Loucy (cell line): ENCODE data around the gene KCNC4.

ENCODE experiments used
- H2AFZ ChIP-seq: fragments of 200-600 bp; sonication (generic); 2 replicates; pipeline ENCODE4 v1.6.0; 2016; ENCODE audit warnings: antibody characterized with exemption, mild to moderate bottlenecking, low read length, moderate library complexity
- H3F3A ChIP-seq: fragments of 200-600 bp; 2 replicates; pipeline ENCODE4 v1.6.0; 2016; ENCODE audit warnings: antibody characterized with exemption, low read depth, mild to moderate bottlenecking
- H3K27me3 ChIP-seq: fragments of 200-600 bp; sonication (generic); 2 replicates; pipeline ENCODE4 v1.6.1; 2014; ENCODE audit warnings: low read length, mild to moderate bottlenecking; ENCODE audit not compliant: insufficient read depth, poor library complexity, severe bottlenecking
- H3K36me3 ChIP-seq: fragments of 200-600 bp; sonication (generic); 2 replicates; pipeline ENCODE4 v1.6.1; 2016; ENCODE audit warnings: low read length; ENCODE audit not compliant: insufficient read depth
- H3K4me1 ChIP-seq: fragments of 200-600 bp; sonication (generic); 2 replicates; pipeline ENCODE4 v1.5.1; 2014; ENCODE audit warnings: low read length, mild to moderate bottlenecking; ENCODE audit not compliant: insufficient read depth, poor library complexity, severe bottlenecking
- H3K4me2 ChIP-seq: fragments of 200-600 bp; sonication (generic); 2 replicates; pipeline ENCODE4 v1.6.0; 2014; ENCODE audit warnings: antibody characterized with exemption, low read length, low read depth, mild to moderate bottlenecking; ENCODE audit not compliant: poor library complexity, severe bottlenecking
- H3K4me3 ChIP-seq: fragments of 200-600 bp; sonication (generic); 2 replicates; pipeline ENCODE4 v1.5.1; 2014; ENCODE audit warnings: low read length, mild to moderate bottlenecking, mixed read lengths; ENCODE audit not compliant: poor library complexity, severe bottlenecking
- H3K79me2 ChIP-seq: fragments of 200-600 bp; sonication (generic); 2 replicates; pipeline ENCODE4 v1.6.1; 2014; ENCODE audit warnings: low read length; ENCODE audit not compliant: insufficient read depth
- H3K9ac ChIP-seq: fragments of 200-600 bp; sonication (generic); 2 replicates; pipeline ENCODE4 v1.6.0; 2014; ENCODE audit warnings: mild to moderate bottlenecking, low read depth, low read length, moderate library complexity; ENCODE audit not compliant: poor library complexity, severe bottlenecking
- H3K9me2 ChIP-seq: fragments of 200-600 bp; sonication (generic); replicated peaks from 2 replicates; pipeline ENCODE4 v1.6.1; 2016; ENCODE audit warnings: low read depth, low read length, mixed read lengths
- H3K9me3 ChIP-seq: fragments of 200-600 bp; sonication (generic); 2 replicates; pipeline ENCODE4 v1.6.1; 2014; ENCODE audit warnings: mild to moderate bottlenecking, antibody characterized with exemption, low read length, low read depth; ENCODE audit not compliant: insufficient read depth
- H4K20me1 ChIP-seq: fragments of 200-600 bp; sonication (generic); 2 replicates; pipeline ENCODE4 v1.6.0; 2014; ENCODE audit warnings: antibody characterized with exemption, low read length, mild to moderate bottlenecking; ENCODE audit not compliant: insufficient read depth, poor library complexity, severe bottlenecking
- CTCF ChIP-seq: fragments of 200-600 bp; sonication (generic); conservative IDR thresholded peaks from 2 replicates; pipeline ENCODE4 v1.5.1; 2014; ENCODE audit warnings: mild to moderate bottlenecking, antibody characterized with exemption, low read length
- EZH2phosphoT487 ChIP-seq: fragments of 200-600 bp; IDR thresholded peaks from 2 replicates; pipeline ENCODE4 v1.6.1; 2018; ENCODE audit warnings: antibody characterized with exemption, mild to moderate bottlenecking, moderate library complexity, borderline replicate concordance

KCNC4 gene

GRCh38 chr1:110187139-110187890 lies 22.8 kb upstream of the KCNC4 start:
- H3K9ac ChIP-seq: no peak overlapping the region
- no peaks in the 10 kb centered on the region for H3K27me3 ChIP-seq
- H3K9me2 ChIP-seq: no peaks in the 10 kb centered on the region
- TF ChIP-seq CTCF (no peak), EZH2phosphoT487 (no peak)
- H3K9me3 ChIP-seq: no peaks in the 10 kb centered on the region
- H3K36me3 ChIP-seq: no peaks in the 10 kb centered on the region
- H3K4me2 ChIP-seq: no peak overlapping the region
- no peaks in the 10 kb centered on the region for H3F3A ChIP-seq
- no peak overlapping the region for H2AFZ ChIP-seq
- H3K4me3 ChIP-seq: no peak overlapping the region
- no peaks in the 10 kb centered on the region for H3K4me1 ChIP-seq
- no peaks in the 10 kb centered on the region for H3K79me2 ChIP-seq
- no peaks in the 10 kb centered on the region for H4K20me1 ChIP-seq

- H3K27me3 ChIP-seq: no peaks in the 10 kb centered on the region
- H3K36me3 ChIP-seq: no peaks in the 10 kb centered on the region
- no peaks in the 10 kb centered on the region for H3K79me2 ChIP-seq
- no peaks in the 10 kb centered on the region for H4K20me1 ChIP-seq
- H3K9me2 ChIP-seq: no peaks in the 10 kb centered on the region
- no peaks in the 10 kb centered on the region for H3K9me3 ChIP-seq
- no peaks in the 10 kb centered on the region for H3F3A ChIP-seq
- TF ChIP-seq EZH2phosphoT487: no peak
- TF ChIP-seq CTCF: no peak
- no peak overlapping the region for H3K4me2 ChIP-seq
- no peak overlapping the region for H3K4me3 ChIP-seq
- no peak overlapping the region for H3K9ac ChIP-seq
- H2AFZ ChIP-seq: no peak overlapping the region
- no peaks in the 10 kb centered on the region for H3K4me1 ChIP-seq
Measured at GRCh38 chr1:110188035-110188618, 22.0 kb upstream of the KCNC4 start.

GRCh38 chr1:110189181-110189580 lies 20.9 kb upstream of the KCNC4 start:
- no peaks in the 10 kb centered on the region for H3K9me2 ChIP-seq
- no peak overlapping the region for H3K9ac ChIP-seq
- H3K36me3 ChIP-seq: no peaks in the 10 kb centered on the region
- H2AFZ ChIP-seq: no peak overlapping the region
- H3K27me3 ChIP-seq: no peaks in the 10 kb centered on the region
- TF ChIP-seq CTCF: no peak
- no peak for TF ChIP-seq EZH2phosphoT487
- H3K4me3 ChIP-seq: no peak overlapping the region
- no peaks in the 10 kb centered on the region for H3K4me1 ChIP-seq
- H3K79me2 ChIP-seq: no peaks in the 10 kb centered on the region
- H4K20me1 ChIP-seq: no peaks in the 10 kb centered on the region
- no peaks in the 10 kb centered on the region for H3K9me3 ChIP-seq
- H3K4me2 ChIP-seq: no peak overlapping the region
- no peaks in the 10 kb centered on the region for H3F3A ChIP-seq
